ENCODE measurements around the gene TSEN15. TPM values are rescaled to one million over a fixed set of nuclear protein-coding genes. Genes with fewer than 3 reads are reported as not detected.

Gene TSEN15
- total RNA-seq, 6 donors from 2014 or later: 25.0 to 39.9 (median 27.3) TPM

GRCh38 chr1:184080309-184080708 lies 28.8 kb downstream of the TSEN15 start:
- no peak for ATAC-seq (ENCODE audit: low FRiP score in 2 of 2)
- peaks cover 0 to 10% (median 2%) of the 10 kb centered on the region in 4 donors for H3K4me1 ChIP-seq
- no peaks in the 10 kb centered on the region for H3K36me3 ChIP-seq

GRCh38 chr1:184082541-184083415 lies 31.2 kb downstream of the TSEN15 start:
- H3K36me3 ChIP-seq: no peaks in the 10 kb centered on the region
- H3K27me3 ChIP-seq: no peaks in the 10 kb centered on the region
- no peak overlapping the region for H3K27ac ChIP-seq
- no peak for TF ChIP-seq POLR2A (IDR thresholded peaks at IDR 0.05)
- TF ChIP-seq CTCF (IDR thresholded peaks at IDR 0.05): no peak
- no peak for TF ChIP-seq POLR2AphosphoS5 (IDR thresholded peaks at IDR 0.05)
- no peak for TF ChIP-seq EP300 (IDR thresholded peaks at IDR 0.05)
- H3K4me1 ChIP-seq: no peaks in the 10 kb centered on the region
- WGBS, 2 donors: 87 to 89% methylated on average over 5 of the region's 5 CpGs
- ATAC-seq (ENCODE audit: low FRiP score in 2 of 2): no peak
- no peaks in the 10 kb centered on the region for H3K9me3 ChIP-seq
- DNase-seq: no peak
- no peak overlapping the region for H3K4me3 ChIP-seq

More at GRCh38 chr1:184080309-184080708, 28.8 kb downstream of the TSEN15 start:
- H3K9me3 ChIP-seq: no peaks in the 10 kb centered on the region
- TF ChIP-seq CTCF (IDR thresholded peaks at IDR 0.05): no peak
- TF ChIP-seq POLR2AphosphoS5 (IDR thresholded peaks at IDR 0.05): no peak
- TF ChIP-seq EP300 (IDR thresholded peaks at IDR 0.05): no peak
- no peak for TF ChIP-seq POLR2A (IDR thresholded peaks at IDR 0.05)
- no peaks in the 10 kb centered on the region for H3K27me3 ChIP-seq
- no peak overlapping the region for H3K4me3 ChIP-seq
- H3K27ac ChIP-seq: no peak overlapping the region
- DNase-seq: no peak

- ATAC-seq (ENCODE audit: low FRiP score in 2 of 2): no peak
- Histone ChIP-seq H3K4me3 (no peak overlapping the region), H3K4me1 (no peaks in the 10 kb centered on the region), H3K9me3 (no peaks in the 10 kb centered on the region), H3K27me3 (no peaks in the 10 kb centered on the region), H3K27ac (no peak overlapping the region), H3K36me3 (no peaks in the 10 kb centered on the region)
- no peak for DNase-seq
- TF ChIP-seq EP300 (IDR thresholded peaks at IDR 0.05) (no peak), POLR2AphosphoS5 (IDR thresholded peaks at IDR 0.05) (no peak), POLR2A (IDR thresholded peaks at IDR 0.05) (no peak), CTCF (IDR thresholded peaks at IDR 0.05) (no peak)
Observed at GRCh38 chr1:184085667-184086066, 34.1 kb downstream of the TSEN15 start.

GRCh38 chr1:184088037-184088436 lies 36.5 kb downstream of the TSEN15 start:
- ATAC-seq (ENCODE audit: low FRiP score in 2 of 2) (no peak), DNase-seq (peak in 1 of 2 donors; percentile 4)
- Histone ChIP-seq H3K4me3 (no peak overlapping the region), H3K36me3 (no peaks in the 10 kb centered on the region), H3K4me1 (no peaks in the 10 kb centered on the region), H3K27me3 (no peaks in the 10 kb centered on the region), H3K9me3 (no peaks in the 10 kb centered on the region), H3K27ac (no peak overlapping the region)
- TF ChIP-seq CTCF (IDR thresholded peaks at IDR 0.05) (no peak), POLR2AphosphoS5 (IDR thresholded peaks at IDR 0.05) (no peak), POLR2A (IDR thresholded peaks at IDR 0.05) (no peak), EP300 (IDR thresholded peaks at IDR 0.05) (no peak)
- 86 to 89% methylated on average over 8 of the region's 8 CpGs for WGBS, 2 donors

- Histone ChIP-seq H3K36me3 (no peaks in the 10 kb centered on the region), H3K27me3 (no peaks in the 10 kb centered on the region), H3K9me3 (no peaks in the 10 kb centered on the region), H3K4me3 (no peak overlapping the region), H3K4me1 (no peaks in the 10 kb centered on the region), H3K27ac (no peak overlapping the region)
- TF ChIP-seq POLR2A (IDR thresholded peaks at IDR 0.05) (no peak), CTCF (IDR thresholded peaks at IDR 0.05) (no peak), EP300 (IDR thresholded peaks at IDR 0.05) (no peak), POLR2AphosphoS5 (IDR thresholded peaks at IDR 0.05) (no peak)
- no peak for ATAC-seq (ENCODE audit: low FRiP score in 2 of 2)
- no peak for DNase-seq
- 96 to 99% methylated on average over 2 of the region's 2 CpGs for WGBS, 2 donors
Observed at GRCh38 chr1:184093071-184093470, 41.5 kb downstream of the TSEN15 start.

Measured in upper lobe of left lung (tissue), 6 donors.